Activated CD4-positive, alpha-beta T cell treated with anti-CD3 and anti-CD28 coated beads, Interleukin-2, amount 50 U/mL, for 16 hours (primary cell): ENCODE measurements around the gene SOCS3.

Experiments
- DNase-seq: peaks from one replicate; pipeline ENCODE4 v3.0.0-alpha.2; 2020

The SOCS3 gene

GRCh38 chr17:78390241-78391050 lies 30.6 kb upstream of the SOCS3 start:
- DNase-seq: no peak

GRCh38 chr17:78387977-78388941 lies 28.4 kb upstream of the SOCS3 start:
- no peak for DNase-seq

GRCh38 chr17:78384479-78385175 lies 24.8 kb upstream of the SOCS3 start:
- no peak for DNase-seq

GRCh38 chr17:78383725-78384471 lies 24.0 kb upstream of the SOCS3 start:
- peak; percentile 93 for DNase-seq

- peak; percentile 79 for DNase-seq
These were observed 21.8 kb upstream of the SOCS3 start for GRCh38 chr17:78381601-78382232.

GRCh38 chr17:78380370-78380769 lies 20.5 kb upstream of the SOCS3 start:
- peak; percentile 42 for DNase-seq

GRCh38 chr17:78379131-78379491 lies 19.2 kb upstream of the SOCS3 start:
- peak; percentile 35 for DNase-seq

- DNase-seq: peak; percentile 88
These were observed 18.6 kb upstream of the SOCS3 start, which contains the start of gene PGS1 for GRCh38 chr17:78378225-78379130. Gene PGS1 (plus strand): TSS chr17:78378649. CDS start chr17:78378666, 17 bp downstream.

- DNase-seq: no peak
These were observed 18.0 kb upstream of the SOCS3 start for GRCh38 chr17:78377858-78378224.

- DNase-seq: no peak
These were observed 16.3 kb upstream of the SOCS3 start for GRCh38 chr17:78376161-78376560.

GRCh38 chr17:78375401-78376151 lies 15.7 kb upstream of the SOCS3 start:
- DNase-seq: no peak

- no peak for DNase-seq
These were observed 14.9 kb upstream of the SOCS3 start for GRCh38 chr17:78374631-78375274.

- DNase-seq: no peak
These were observed 14.3 kb upstream of the SOCS3 start for GRCh38 chr17:78374189-78374588.

- no peak for DNase-seq
These were observed 13.0 kb upstream of the SOCS3 start for GRCh38 chr17:78372841-78373240.

- no peak for DNase-seq
These were observed 11.2 kb upstream of the SOCS3 start for GRCh38 chr17:78371056-78371455.

- no peak for DNase-seq
These were observed 10.0 kb upstream of the SOCS3 start for GRCh38 chr17:78369791-78370381.

GRCh38 chr17:78368854-78369495 lies 9.1 kb upstream of the SOCS3 start:
- DNase-seq: no peak

- DNase-seq: no peak
These were observed 8.5 kb upstream of the SOCS3 start for GRCh38 chr17:78368348-78368747.

GRCh38 chr17:78367193-78367592 lies 7.3 kb upstream of the SOCS3 start:
- no peak for DNase-seq
